Measurements from ENCODE around the gene C5orf46.

DNA sequence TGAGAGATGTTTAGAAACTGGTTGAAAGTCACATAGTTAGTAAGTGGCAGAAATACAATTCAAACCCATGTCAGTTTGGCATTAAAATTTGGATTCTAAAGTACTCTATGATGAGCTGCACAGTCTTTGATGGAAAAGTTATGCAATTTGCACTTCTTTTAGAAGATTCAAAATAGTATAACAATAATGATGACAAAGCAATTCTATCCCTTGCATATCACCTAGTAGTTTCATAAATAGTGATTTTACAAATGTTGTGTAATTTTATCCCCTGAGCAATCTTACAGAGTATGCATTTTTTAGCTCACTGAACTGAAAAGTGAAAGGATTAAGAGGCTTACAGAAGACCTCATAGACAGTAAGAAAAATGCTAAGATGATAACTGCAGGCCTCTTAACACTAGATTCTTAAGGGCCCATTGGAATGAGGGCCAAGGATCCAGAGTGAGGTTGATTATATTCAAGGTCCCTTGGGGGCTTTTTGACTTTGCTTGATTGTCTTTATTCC lies 3.7 kb downstream of the C5orf46 start:
- TF ChIP-seq POLR2A (IDR thresholded peaks at IDR 0.05; ENCODE audit: low read depth, low read length) (no peak), POLR2AphosphoS5 (IDR thresholded peaks at IDR 0.05; ENCODE audit: insufficient read depth, low read depth, low read length) (no peak), EZH2 (IDR thresholded peaks at IDR 0.05; ENCODE audit: borderline replicate concordance, low read depth, low read length, severe bottlenecking) (no peak)
- TF ChIP-seq, protein P1, sequence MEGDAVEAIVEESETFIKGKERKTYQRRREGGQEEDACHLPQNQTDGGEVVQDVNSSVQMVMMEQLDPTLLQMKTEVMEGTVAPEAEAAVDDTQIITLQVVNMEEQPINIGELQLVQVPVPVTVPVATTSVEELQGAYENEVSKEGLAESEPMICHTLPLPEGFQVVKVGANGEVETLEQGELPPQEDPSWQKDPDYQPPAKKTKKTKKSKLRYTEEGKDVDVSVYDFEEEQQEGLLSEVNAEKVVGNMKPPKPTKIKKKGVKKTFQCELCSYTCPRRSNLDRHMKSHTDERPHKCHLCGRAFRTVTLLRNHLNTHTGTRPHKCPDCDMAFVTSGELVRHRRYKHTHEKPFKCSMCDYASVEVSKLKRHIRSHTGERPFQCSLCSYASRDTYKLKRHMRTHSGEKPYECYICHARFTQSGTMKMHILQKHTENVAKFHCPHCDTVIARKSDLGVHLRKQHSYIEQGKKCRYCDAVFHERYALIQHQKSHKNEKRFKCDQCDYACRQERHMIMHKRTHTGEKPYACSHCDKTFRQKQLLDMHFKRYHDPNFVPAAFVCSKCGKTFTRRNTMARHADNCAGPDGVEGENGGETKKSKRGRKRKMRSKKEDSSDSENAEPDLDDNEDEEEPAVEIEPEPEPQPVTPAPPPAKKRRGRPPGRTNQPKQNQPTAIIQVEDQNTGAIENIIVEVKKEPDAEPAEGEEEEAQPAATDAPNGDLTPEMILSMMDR (IDR thresholded peaks at IDR 0.05; ENCODE audit: extremely low read depth in 1 of 2, insufficient read depth in 1 of 2, low read depth in 1 of 2, low read length in 2 of 2) = no peak

Data from endothelial cell of umbilical vein (primary cell).